HG03521 (cell line): Measurements from ENCODE around the gene L3MBTL4.
A peak's percentile ranks its signal among the peaks of the same experiment; 100 is the strongest.

ENCODE experiments used
- ATAC-seq: cut with Tn5 transposase; IDR thresholded peaks from one replicate; pipeline ENCODE4 v1.9.1; 2021; ENCODE audit warnings: mild to moderate bottlenecking, moderate library complexity; ENCODE audit not compliant: unreplicated experiment

Gene L3MBTL4

DNA sequence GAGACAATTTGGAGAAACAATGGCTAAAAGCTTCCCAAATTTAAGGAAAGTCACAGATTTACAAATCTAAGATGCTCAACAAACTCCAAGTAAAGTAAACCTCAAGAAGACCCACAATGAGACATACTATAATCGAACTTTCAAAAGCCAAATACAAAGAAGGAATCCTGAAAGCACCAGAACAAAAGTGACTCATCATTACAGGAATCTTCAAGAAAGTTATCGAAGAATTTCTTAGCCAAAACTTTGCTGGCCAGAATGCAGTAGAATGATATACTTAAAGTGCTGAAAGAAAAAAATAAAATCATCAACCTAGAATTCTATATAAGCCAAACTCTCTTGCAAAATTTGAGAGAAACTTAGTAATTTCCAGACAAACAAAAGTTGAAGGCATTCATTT is 412.8 kb downstream of the L3MBTL4 start:
- ATAC-seq = no peak

DNA sequence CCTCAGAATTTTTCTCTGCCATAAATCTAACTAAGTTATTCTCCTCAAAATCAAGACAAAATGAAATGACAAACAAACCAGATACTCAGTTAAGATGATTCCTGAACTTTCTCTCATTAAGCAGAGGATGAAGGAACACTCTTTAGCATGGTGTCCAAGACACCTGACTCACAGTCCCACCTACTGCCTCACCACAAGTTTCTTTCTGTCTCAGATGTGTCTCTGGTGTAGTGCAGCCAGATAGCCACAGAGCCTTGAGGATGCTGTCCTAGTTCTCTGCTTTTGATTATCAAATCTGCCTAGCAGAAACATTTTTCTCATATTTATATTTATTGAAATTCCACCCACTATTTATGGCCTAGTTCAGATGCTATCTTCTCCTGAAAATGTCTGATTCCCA is 415.8 kb downstream of the L3MBTL4 start:
- ATAC-seq = peak; percentile 94

DNA sequence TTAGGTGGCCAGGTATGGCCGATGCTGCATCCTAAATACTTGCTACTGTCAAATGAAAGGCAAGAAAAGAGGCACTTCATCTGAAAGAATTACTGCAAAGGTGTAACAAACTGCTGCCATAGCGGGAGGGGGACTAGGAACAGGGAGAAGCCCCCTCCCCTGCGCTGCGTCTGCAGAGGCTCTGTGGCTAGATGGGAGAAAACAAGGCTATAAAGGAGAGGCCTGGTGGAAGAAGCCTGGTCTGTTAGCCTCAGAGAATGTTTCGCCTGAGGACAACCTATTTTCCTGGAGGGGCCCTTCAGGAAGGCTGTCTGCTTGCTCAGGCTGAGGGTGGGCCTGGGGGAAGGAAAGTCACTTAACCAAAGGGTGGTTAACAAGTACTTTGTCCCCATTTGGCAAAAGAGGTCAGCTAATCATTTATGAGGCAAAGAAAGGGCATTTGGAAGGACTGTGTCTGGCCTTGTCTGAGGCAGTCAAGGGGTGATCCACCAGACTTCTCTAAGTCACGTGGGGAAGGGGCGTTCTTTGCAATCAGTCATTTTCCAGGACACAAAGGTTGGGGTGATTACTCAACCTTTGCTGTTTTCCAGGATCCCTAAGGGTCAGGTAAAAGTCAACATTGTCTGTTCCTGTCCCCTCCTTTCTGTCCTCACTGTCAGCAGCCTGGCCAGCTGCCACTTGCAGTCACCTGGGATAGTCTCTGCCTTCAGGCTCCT is 416.4 kb downstream of the L3MBTL4 start:
- no peak for ATAC-seq

DNA sequence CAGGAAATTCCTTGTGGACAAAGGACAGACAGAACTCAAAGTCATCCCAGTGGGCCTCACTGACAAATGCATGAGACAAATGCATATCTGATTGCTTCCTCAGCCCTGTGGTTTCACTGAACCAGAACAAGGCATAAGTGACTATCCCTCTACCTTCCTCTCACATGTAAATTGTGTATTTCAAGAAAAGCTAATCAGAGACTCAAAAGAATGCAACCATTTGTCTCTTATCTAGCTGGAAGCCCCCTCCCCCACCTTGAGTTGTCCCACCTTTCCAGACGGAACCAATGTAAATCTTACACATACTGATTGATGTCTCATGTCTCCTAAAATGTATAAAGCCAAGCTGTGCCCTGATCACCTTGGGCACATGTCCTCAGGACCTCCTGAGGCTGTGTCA is 417.4 kb downstream of the L3MBTL4 start:
- ATAC-seq = no peak

DNA sequence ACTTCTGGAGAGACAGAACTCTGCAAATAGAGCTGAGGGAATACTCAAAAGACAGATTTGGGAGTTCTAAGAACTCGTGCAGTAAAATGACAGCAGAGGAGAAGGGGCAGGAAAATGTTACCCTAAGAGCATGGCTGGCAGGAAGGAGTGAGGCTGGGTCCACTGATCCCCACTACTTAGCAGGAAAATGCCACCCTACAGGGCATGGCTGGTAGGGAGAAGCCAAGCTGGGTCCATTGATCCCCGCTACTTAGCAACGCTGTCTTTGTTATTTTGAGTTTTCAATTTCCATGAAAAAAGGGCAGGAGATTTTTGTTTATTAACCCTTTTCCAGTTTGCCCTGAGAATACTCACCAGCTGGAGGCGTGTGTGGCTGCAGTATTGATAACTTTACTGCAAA is 419.1 kb downstream of the L3MBTL4 start:
- ATAC-seq = no peak

DNA sequence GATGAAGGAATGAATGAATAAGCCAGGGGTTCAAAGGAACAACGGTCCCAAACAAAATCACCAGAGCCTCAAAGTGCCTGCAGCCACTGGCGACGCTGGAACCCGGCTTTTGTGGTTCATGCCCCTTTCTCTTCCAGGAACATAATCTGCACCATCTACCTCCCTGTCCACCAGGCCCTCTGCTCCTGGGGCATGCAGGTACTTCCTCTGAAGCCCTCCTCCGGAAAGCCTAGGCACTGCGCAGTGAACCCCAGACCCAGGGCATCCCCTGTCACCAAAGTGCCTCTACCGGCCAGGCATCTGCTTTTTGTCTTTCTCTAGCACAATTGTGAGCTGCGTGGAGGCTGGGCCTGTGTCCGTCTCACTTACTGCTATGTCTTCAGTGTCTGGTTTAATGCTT is 420.8 kb downstream of the L3MBTL4 start:
- ATAC-seq = no peak

DNA sequence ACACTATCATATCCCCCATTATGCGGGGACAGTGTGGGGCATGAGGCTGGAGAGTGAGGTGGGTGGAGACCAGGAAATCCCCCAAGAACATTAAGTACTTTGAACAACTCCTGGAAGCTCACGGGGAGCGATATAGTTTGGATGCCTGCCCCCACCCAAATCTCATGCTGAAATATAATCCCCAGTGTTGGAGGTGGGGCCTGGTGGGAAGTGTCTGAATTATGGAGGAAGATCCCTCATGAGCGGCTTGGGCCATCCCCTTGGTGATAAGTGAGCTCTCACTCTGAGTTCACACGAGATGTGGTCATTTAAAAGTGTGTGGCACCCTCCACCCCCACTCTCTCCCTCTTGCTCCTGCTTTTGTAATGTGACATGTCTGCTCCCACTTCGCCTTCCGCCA is 422.3 kb downstream of the L3MBTL4 start:
- ATAC-seq = no peak

DNA sequence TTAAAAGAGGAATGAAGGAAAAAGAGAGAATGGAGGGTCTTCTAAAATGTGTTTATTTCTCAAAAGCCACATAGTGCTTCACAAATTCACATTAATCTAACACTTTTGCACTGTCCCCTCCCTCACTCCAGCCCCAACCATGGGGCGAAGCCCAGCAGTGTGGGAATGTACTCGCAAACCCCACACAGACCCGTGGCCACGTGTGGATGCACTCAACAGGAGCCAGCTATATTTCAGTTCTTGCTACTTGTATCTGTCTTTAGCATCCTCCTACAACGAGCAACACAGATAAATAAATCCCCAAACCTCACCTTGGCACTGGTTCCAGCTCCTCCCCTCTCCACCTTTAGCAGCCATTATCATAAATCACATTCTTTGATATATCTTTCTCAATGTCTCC is 427.5 kb downstream of the L3MBTL4 start:
- ATAC-seq = no peak

DNA sequence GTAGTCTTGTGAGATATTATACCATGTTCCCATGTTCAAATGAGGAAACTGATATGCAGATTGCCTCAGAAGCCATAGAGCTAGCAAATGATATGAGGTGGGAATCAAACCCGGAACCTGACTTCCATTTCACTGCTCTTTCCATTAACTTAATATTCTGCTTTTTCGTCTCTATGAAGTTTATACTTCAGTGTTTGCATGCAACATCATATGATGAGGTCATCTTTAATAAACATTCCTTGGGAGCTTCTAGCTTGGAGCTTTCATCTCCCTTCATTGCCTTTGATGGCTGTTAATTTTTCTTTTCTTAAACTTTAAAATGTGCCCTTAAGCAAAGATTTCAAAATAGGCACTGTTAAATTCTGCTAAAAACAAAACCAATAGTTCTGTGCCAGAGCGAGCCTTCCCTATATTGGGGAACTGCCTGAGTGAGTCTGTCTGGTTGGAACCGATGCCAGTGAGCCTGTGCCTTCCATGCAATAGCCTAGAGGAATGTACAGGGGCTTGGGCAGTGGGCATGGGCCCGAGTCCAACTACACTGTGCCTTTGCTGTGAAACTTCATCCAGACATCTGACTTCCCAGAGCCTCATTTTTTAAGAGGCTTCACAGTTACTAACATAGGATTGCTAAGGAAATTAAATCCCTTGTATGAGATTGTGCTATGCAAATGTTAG is 428.3 kb downstream of the L3MBTL4 start:
- no peak for ATAC-seq

DNA sequence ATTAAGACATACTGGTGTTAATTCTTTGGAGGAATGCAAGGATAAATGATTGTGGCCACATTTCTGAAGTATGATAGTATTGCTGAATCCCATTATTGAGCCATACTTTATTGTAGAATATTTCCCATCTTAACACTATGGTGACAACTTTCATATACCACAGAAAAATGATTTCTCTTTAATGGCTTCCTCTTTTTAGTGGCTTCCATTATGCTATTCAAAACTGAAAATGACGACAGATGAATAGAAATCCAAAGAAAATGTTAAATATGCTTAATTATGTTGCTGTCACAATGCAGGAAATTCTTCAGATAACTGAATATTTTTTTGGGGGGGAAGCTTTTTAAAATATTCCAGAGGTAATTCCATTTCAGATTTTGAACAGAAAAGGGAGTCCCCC is 430.5 kb downstream of the L3MBTL4 start:
- no peak for ATAC-seq

DNA sequence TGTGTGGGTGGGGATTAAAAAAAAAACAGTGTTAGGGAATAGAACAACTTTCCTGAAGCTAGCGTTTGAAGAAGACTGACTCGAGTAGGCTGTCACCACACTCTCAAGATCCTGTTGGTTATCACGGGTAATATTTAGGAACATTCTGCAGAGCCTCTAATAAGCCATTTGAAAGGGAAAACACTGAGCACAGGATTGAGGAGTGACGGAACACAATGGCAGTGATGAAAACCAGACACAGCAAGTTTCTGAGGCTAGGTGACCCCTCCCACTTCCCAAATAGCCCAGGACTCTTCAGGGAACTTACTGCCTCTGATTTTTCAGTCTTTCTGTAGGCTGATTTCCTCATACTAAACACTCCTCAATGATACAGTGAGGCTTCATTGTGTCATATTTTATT is 431.2 kb downstream of the L3MBTL4 start:
- ATAC-seq = no peak

DNA sequence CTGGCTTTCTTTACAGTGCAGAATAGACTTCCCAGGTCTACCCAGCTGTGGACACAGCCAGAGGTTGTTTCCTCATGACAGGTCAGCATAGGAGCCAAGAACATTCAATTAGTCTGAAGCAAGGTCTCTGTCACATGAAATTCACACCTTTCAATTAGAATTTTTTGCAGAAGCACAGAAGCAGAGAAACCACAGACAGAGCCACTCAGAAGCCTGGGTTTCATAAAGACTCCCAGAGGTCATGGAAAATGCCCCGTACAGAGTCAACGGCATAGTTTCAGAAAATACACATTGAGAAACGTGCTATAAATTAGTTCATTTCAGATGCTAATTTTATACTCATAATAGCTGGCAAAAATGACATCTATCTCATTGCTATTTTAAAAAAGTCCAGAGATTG is 432.4 kb downstream of the L3MBTL4 start:
- no peak for ATAC-seq

DNA sequence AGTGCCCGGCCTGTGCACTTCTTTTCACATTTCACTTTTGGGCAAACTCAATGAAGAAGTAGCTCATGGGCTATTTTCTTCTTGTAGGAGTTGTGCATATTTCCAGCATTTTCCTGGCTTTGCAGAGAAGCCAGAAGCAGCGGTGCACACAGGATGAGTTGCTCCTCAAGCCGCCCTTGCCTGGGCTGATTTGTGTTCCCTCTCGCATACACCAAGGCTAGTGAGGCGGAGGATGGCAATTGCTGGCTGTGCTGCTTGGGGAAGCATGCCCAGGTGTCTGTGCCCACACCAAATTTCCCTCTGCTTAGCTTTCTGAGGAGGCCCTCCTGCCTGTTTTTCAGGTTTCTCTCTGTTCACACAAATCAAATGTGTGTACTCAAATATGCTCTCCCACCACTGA is 434.0 kb downstream of the L3MBTL4 start:
- ATAC-seq = no peak

DNA sequence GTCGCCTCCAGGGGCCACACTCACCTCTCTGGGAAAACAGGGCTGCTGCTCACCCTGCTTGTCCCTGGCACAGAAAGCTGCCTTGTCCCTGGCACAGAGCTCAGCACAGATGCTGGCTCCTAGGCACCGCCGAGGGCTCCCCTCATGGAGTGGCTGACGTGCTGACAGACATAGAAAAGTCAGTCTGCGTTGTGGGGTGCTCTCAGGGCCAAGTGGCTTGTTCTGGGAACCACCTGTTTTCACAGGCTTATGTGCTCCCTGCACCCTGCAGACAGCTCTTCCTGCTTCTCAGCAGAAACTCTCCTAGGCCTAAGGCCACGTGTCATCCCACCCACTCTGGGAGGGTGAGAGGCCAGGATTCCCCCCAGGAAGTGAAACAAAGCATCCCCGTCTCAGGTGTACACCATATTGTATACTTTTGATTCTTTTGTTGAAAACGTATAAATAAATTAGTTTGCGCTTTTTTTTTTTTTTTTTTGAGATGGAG is 434.7 kb downstream of the L3MBTL4 start:
- no peak for ATAC-seq

DNA sequence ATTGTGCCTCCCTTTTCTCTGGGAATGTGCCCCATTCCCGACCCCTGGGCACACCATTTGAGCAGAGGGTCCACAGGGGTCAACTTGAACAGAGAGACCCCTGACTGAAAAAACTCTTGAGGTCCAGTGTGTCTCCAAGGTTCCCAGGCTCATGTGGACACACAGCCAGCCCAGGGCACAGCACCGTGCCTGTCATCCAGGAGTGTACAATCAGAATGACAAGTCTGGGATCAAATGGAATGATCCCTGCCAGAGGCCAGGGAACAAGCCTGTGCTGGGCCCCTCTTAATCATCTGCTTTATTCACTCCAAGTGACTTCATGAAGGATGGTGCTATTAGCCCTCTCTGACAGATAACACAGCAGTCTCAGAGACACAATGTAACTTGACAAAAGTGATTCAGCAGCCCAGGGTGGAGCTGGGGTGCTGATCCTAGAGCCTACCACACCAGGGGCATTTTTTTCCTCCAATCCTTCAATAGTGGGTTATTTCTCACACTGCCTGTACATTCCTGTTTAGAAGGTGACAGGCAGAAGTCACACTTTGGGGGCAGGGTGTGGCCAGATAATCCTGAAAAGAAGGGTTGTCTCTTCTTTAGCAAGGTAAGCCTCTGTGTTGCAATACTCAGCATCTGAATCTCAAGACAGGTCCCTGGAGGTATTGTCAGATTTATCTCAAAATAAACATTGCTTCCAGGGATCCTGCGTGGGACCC is 435.4 kb downstream of the L3MBTL4 start:
- ATAC-seq = no peak

DNA sequence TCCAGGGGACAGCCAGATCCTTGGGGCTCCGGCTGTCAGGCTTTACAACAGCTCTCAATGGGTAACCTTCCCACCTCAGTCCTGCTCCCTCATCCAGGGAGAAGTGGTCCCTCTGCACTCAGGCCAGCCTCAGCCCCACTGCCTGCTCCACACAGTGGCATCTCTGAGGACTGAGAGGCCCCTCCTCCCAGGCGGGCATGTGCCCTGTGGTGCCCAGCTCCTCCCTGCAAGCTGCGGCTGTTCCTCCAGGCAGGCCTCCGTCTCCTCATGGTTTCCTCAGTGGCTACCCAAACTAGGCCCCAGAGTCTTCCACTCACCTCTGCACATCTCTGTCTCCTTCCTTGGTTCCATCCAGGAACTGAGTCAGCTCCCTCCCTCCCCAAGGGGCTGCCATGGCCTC is 437.7 kb downstream of the L3MBTL4 start:
- no peak for ATAC-seq

DNA sequence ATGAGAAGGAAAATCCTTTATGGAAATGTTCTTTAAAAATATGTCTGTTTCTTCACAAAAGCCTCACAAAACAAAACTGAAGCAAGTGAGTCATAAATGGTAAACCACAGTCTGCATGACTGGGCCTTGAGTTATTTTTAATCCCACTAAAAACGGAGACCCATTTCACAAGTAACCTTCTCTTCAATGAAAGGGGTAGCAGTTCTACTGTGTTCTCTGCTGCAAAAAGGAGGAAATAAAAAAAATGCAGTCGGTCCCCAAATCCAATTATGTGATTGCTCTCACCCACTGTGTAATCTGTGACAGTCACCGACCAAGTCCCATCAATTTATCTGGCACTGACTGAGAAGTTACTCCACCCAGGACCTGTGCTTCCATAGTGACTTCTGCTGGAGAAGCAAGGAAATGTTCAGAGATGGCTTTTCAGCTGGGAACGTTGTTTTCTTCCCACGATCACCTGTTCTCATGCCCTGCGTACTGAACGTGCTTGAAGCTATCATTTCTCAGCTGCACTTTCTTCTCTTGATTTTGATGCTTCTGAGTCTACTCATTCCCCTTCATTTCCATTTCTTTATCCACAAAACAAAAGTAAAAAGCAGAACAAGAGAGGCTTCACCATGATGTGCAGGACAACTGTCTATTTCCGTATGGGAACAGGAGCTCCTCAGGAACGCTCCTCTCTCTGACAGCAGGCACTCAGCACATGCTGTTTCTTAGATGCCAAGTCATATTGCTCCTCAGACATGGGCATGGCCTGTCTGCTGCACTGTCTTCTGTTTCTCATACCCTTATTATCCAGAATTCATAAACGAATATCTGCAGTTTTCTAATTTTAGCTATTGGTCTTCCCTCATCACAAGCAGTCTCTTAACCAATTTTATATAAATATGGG is 439.4 kb downstream of the L3MBTL4 start:
- peak; percentile 66 for ATAC-seq

DNA sequence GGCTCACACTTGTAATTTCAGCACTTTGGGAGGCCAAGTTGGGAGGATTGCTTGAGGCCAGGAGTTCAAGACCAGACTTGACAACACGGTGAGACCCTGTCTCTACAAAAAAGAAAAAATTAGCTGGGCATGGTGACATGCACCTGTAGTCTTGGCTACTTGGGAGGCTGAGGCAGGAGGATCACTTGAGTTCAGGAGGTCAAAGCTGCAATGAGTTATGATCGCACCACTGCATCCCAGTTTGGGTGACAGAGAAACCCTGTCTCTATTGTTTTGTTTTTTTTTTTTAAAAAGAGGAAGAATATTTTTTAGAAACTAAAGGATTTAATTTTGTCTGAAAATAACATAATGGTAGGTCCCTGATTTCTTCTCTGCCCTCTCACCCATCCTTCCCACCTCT is 440.0 kb downstream of the L3MBTL4 start:
- no peak for ATAC-seq

DNA sequence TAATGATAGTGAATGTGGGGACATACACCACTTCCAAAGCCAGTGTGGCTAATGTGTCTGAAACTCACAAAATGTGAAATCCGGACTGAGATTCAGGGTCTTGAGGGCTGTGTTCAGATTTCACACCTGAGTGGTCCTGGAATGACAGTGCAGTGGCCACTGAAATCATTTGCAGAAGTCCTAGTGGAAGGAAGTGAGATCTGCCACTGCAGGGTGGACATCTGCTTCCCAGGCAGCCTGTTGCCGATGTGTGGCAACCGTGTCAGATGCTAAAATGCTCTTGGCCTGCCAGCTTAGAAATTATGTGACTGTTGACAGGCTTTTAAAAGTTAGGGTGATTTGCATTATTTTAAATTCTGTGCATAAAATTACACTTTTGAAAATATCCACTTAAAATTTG is 441.6 kb downstream of the L3MBTL4 start:
- ATAC-seq = no peak

DNA sequence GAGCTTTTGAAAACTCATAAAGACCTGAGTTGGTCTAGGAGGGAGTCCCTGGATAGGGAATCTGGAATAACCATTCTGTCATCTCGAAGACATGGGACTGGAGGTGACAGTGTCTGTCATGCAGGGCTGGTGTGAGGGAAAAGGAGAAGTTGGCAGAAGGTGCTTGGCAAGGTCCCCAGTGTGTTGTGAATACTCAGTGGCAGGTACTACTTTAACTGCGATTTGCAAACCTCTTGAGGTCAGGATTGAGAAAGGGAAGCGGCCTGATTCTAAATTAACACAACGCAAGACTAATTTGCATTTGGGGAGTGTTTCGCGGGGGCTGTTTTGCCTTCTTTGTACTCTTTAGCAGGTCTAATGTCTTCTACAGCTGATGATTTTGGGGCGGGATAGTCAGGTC is 442.4 kb downstream of the L3MBTL4 start:
- peak; percentile 42 for ATAC-seq

DNA sequence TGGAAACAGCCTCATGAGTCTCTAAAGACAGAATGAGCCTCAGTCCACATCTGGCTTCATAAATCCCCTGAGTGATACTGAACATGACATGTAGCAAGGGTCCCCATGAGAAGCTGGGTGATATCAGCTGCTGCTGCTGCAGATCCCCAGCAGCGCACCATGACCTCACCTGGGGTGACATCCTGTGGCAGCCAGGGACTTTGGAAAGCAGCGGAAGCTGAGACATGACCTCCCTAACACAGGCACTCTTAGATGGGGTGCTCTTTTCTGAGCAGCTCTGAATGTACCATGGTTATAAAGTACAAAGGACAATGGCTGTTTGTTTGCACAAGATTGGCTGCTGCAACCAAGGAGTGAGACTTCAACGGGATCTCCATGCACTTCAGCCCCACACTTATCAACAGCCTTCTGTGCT is 444.7 kb downstream of the L3MBTL4 start:
- no peak for ATAC-seq
